Measurements from ENCODE around the gene COMMD8.
A peak's percentile ranks its signal among the peaks of the same experiment; 100 is the strongest.

Gene COMMD8

DNA sequence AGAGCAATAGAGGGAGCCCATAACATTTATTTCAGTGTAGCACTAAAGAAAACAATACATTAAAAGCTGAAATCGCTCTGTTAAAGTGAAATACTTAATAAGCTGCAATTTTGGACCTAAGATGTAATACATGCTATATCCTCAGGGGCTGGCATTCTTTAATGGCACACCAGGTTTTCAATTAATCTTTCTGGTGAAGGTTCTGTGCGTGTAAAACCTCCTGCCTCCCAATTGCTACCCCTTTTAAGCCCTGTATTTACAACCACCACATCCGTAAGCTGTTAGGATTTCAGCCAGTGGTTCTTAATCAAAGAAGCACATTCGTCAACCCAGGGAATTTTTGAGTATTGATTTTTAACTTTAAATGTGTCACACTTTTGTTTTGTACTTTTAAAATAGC is 7.6 kb upstream of the COMMD8 start:
- no peak for DNase-seq

DNA sequence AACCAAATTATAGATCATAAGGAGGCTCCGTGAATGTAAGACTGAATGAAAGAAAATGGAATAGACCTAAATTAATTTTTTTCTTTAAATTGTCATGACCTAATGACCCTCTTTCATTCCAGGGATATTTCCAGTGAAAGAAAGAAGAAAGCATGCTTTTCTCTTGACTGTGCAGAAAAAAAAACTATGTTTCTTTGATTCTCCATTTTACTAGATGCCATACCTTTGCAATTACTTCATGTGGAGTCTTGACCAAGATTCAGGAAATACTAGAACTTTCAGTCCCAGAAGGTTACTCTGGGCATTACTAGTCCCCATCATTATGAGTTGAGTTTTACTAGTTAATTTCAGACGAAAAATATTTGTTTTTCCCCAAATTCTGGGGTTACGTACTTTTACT is 6.4 kb upstream of the COMMD8 start:
- DNase-seq = no peak

DNA sequence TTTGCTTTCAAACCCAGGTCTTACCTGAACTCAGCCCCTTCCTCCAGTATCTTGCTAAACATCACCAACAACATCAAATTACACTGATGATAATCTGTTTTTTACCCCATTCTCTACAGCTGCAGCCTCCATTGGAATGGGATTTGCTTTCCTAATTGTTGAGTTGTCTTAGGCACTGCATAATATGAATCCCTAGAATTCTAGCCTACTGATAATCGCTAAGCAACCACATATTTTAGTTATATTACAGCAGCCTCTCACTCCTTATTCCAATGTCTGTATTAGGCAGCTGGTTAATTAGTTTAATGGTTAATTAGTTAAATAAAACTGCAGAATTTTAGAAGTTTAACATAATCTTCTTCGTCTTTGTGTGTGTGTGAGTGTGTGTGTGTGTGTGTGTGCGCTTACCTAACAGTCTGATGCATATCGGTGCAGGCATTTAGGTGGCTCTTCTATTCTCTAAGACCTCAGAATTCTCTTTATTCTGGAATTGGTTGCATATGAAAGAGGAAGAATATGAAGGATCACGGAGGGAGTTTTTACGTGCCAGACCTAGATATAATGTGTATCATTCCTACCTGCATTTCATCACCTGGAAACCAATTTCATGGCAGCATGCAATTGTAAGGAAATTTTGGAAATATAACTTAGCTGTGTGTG is 5.3 kb upstream of the COMMD8 start:
- DNase-seq = no peak

DNA sequence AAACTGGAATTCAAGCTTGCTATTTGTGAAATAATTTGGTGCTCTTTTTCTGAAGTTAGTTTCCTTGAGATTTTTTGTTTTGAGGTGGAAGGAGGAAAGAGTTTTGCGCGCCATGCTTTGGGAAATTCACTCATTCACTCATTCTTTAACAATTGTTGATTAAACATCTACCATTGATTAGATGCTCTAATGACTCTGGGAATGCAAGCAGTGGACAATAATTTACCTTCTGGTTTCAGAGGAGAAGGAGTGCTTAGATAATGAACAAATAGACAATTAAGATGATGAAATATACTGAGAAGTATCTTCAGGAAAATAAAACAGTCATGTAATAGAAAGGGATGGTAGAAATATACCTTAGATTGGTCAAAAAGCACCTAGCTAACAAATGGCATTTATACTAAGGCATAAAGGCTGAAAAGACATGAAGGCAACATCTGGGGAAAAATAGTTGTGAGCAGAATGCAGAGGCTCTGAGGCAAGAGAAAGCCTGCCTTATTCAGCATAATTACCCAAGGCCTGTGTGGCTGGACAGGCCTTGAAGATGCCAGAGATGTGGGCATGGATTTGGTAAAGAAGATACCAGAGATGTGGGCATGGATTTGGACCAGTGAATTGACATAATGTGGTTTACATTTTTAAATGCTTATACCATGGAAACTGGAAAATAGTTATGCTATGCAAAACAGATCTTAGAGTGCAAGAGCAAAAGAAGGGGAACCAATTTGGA is 2.7 kb upstream of the COMMD8 start:
- no peak for DNase-seq

DNA sequence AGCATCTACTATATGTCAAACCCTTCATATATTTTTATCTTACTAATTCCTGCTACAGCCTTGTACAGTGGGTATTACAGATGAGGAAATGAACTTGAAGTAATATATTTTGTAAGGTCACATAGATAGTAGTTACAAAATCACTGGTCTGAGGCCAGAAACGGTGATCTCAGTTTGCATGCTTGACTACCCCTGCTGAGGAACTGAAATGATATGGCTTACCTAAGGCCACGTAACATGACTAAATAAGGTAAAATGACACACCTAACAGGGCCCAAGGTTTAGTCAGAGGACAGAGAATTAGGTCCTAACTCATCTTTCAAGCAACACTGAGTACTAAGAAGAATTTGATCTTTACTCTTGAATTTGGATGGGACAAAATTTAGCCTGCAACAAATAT is 1.5 kb upstream of the COMMD8 start:
- DNase-seq = peak; percentile 23

DNA sequence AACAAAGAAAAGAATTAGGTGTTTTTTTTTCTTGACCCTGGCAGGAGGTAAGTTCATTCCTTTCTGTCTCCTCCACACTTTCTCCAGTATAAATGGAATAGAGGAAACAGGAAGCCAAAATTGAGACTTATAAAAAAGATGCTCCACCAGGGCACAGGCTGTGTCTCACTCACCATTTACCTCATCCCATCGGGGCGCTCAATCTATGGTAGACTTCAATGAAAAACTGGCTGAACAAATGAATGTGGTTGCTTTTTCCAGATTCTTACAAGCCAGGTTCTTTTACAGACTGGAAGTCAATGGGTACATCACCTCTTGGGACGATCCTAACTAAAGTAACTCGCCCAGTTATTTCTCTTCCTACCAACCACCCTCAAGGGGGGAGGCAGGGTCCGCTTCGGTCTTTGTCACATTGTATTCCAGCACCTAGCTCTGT is 685 bp downstream of the COMMD8 start:
- peak; percentile 56 for DNase-seq

DNA sequence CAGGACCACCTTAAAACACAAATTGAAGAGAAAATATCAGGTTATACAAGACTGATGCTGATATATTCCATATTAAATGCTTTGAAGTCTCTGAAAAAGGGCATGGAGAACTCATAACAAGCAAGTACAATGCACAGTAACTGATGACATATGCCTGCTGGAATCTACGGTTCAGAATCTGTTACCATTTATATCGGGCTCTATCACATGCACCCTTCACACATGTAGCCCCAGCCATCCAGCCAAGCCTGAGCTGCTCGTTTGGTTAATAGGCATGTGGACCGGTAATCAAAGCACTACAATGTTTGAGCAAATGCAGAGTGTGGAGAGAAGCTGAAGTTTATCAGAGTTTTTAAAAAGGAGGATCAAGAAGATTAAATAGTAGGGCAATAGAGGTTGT is 11.8 kb downstream of the COMMD8 start:
- DNase-seq = no peak

DNA sequence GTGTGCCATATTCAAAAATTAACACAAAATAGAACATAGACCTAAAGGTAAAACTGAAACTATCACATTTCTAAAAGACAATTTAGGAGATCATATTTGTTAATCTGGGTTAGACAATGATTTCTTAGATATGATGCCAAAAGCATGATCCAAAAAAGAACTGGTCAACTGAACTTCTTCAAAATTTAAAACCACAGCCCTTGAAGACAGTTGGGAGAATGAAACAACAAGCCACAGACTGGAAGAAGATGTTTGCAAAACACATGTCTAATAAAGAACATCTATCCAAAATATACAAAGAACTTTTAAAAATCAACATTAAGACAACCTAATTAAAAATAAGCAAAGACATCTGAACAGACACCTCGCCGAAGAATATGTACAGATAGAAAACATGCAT is 19.5 kb downstream of the COMMD8 start:
- no peak for DNase-seq

DNA sequence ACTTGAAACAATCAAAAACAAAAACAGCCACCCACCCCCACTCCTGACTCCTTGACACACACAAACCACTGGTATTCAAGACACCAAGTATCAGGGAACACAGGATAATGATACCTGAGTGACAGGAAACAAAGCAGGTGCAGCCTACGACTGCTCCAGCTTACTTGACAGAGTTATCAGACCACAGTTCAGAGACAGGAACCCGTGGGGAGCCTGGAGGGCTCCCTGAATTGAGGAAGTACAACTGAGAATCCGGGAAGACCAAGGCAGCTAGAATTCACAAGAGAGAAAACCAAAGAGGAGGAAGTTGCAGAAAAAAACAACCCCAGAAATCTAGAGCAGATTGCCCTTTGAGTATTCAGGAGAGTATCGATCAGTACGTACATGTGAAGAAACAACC is 20.5 kb downstream of the COMMD8 start:
- no peak for DNase-seq

DNA sequence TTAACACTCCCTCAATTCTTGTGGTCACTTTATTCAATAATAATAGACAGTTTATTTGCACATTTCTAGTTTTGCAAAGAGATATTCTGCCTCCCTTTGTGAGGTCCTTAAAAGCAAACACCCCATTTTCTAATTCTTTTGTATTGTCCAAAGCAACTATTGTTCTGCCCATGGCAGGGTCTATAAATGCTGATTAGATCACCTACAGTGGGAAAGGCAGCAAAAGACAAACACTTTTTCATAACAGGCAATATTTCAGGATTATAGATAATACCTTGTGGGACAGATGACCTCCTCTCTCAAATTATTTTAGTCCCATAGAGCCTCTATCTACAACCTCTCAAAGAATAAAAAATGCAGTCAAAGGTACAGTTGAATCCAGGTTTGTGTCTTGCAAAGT is 28.6 kb downstream of the COMMD8 start:
- DNase-seq = no peak

DNA sequence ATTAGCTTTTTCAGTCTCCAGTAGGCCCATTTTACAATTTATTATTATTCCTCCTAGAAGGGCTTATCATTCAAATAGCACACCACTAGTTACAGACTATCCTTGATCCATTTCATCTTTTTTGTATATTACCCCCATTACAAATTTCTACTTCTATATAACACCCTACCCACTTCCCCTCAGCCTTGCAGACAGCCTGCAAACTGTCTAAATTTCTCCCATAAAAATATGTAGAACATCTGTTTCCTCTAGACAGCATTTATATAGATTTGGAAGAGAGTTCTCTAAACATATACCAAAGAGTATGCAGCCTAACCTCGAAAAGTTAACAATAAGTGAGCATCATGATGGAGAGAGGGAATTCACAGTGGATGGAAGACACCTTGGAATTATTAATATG is 30.8 kb downstream of the COMMD8 start:
- no peak for DNase-seq

DNA sequence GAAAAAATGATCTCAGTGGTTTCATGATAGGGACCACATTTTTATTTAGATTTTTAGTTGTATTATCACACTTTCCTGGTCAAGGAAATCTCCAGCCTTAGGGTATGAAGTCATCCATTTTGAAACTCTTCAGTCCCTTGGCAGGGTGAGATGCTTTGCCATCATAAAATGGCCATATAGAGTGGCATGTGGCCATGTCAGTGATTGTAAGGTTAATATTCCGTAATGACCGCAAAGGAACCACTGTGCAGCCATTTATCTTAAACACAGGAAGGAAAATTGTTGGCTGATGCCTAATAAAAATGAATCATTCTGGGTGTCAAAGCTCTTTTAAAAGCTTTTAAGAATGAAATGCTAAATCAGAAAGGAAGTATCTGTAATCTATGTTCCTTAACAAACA is 35.6 kb downstream of the COMMD8 start:
- DNase-seq = no peak

DNA sequence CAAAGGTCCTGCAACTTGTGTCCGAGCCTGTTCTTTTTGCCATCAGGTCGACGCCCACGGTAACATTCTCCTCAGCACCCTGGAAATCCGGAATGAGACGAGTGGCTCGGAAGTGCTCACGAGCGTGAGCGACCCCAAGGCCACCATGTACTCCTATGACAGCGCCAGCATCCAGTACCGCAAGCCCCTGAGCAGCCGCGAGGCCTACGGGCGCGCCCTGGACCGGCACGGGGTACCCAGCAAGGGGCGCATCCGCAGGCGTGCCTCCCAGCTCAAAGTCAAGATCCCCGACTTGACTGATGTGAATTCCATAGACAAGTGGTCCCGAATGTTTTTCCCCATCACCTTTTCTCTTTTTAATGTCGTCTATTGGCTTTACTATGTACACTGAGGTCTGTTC is 37.9 kb downstream of the COMMD8 start:
- no peak for DNase-seq

DNA sequence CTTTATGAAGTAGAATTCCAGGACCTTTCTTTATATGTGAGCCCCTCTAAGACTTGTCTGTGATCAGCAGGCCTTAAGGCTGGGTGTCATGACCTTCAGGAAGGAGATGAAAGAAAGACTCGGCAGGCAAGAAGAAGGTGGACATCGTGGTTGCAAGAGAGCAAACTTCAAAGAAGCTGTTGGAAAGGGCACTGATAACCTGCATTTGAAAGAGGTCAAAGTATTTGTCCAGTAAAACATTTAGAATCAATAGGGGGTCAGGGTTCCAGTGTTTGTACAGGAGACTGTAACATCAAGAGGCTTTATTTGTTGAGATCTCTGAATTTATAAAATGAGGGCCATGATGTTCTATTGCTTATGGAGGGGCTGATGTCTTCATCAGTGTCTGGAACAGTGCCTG is 44.2 kb downstream of the COMMD8 start:
- DNase-seq = no peak

DNA sequence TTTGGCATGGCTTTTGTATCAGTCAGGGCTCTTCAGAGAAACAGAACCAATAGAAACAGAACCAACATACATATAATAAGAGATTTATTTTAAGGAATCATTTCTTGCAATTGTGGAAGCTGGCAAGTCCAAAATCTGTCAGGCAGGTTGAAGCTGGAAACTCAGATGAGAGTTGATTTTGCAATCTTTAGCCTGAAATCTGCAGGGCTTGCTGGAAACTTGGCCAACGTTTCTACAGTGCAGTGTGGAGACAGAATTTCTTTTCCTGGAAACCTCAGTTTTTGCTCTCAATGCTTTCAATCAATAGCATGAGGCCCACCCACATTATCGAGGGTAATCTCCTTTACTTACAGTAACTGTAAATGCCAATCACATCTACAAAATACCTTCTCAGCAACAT is 45.4 kb downstream of the COMMD8 start:
- no peak for DNase-seq

DNA sequence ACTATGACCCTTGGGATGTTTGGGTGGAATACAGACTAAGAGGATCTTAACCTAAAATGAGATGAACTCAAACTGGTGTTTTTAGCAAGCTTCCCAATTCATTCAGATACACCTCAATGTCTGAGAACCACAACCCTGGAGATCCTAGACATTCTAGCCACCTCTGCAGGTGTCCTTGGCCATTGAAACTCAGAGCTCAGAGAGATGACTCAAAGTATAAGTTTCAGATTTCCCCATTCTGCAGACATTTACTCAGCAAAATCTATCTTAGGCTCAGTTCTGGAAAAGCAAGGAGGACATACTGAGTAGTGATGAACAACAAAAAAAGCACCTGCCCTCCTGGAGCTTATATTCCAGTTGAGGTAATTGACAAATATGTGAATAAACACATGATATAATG is 47.8 kb downstream of the COMMD8 start:
- DNase-seq = no peak

DNA sequence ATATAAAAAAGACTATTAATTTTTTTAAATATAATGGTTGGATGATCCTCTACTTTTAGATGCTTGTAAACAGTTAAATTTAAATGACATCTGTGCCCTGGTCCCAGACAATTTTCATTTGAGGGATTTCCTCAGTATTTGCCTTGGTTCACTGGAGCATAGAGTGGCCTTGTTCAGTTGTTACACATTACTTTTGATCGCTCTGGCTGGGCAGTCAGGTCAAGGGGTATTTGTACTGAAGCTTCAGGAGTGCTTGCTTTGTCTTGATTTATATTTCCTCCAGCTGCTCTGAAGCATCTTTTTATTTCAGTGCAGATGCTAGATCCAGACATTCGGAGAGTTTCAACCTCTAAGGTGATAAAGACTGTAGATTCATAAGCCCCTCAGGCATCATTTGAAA is 50.0 kb downstream of the COMMD8 start:
- peak; percentile 69 for DNase-seq

DNA sequence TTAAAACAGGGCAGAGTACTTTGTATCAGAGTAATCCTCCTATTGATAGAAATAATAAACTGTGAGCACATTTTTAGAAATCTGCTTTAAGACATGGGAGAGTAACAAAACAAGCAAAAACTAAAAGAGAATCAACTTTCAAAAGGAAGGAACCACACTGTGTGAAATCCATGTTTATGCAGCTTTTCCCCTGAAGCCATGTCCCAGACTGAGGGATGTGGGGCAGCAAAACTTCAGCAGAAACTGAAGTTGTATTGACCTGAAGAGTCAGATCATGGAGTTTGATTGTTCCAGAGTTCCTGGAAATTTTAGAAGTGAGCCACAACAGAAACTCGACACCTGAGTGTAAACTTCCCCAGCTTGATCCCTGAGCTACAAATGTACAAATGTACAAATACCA is 53.2 kb downstream of the COMMD8 start:
- DNase-seq = no peak

DNA sequence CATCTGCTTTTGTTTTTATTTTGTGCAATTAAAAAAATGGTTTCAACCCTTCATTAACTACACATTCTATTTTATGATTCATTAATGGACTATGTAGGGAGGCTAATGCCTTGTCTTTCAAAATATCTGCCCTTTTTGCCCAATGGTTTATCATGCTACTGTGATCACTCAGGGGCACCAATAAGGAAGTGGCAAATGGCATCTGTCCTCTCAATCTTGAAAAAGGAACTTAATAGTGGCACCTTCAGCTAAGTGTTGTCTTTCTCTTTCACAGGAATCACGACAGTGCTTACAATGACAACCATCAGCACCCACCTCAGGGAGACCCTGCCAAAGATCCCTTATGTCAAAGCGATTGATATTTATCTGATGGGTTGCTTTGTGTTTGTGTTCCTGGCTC is 57.1 kb downstream of the COMMD8 start:
- DNase-seq = no peak

All from NCI-H526 treated with DMSO at 0.1 percent for 48 hours (cell line).